Skeletal muscle tissue (tissue), 4 donors: ENCODE results near the gene PAFAH2. TPM values are rescaled to one million over a fixed set of nuclear protein-coding genes. Genes with fewer than 3 reads are reported as not detected.

Experiments used
- H3K27ac ChIP-seq: one replicate; pipeline ENCODE4 v1.7.0; 2013; ENCODE audit warnings: mild to moderate bottlenecking, low read depth, low read length, inconsistent platforms
- H3K27me3 ChIP-seq, 3 donors: one replicate each; pipeline ENCODE4 v1.7.0; 2013; ENCODE audit warnings: low read length in 3 of 3; ENCODE audit not compliant: control insufficient read depth in 3 of 3, insufficient read depth in 3 of 3
- H3K36me3 ChIP-seq, 3 donors: one replicate each; pipeline ENCODE4 v1.7.0; 2013; ENCODE audit warnings: low read length in 3 of 3; ENCODE audit not compliant: control insufficient read depth in 3 of 3, insufficient read depth in 3 of 3
- H3K4me1 ChIP-seq, 3 donors: one replicate each; pipeline ENCODE4 v1.7.0; 2013; ENCODE audit warnings: low read length in 3 of 3, mild to moderate bottlenecking in 3 of 3; ENCODE audit not compliant: control insufficient read depth in 3 of 3, insufficient read depth in 3 of 3
- H3K4me3 ChIP-seq, 3 donors: one replicate each; pipeline ENCODE4 v1.7.0; 2013; ENCODE audit warnings: low read length in 3 of 3
- H3K9ac ChIP-seq, 3 donors: one replicate each; pipeline ENCODE4 v1.7.0; 2013; ENCODE audit warnings: low read length in 3 of 3, mild to moderate bottlenecking in 3 of 3, moderate library complexity in 2 of 3, low read depth in 1 of 3
- H3K9me3 ChIP-seq, 3 donors: one replicate each; pipeline ENCODE4 v1.7.0; 2013; ENCODE audit warnings: low read length in 3 of 3; ENCODE audit not compliant: control insufficient read depth in 3 of 3
- total RNA-seq: library from RNA; depleted of rRNA; stranded (reverse); fragments of >200 nt; gene quantifications from one replicate; pipeline ENCODE4 v1.2.3, GENCODE V29; 2014
- donor health status: Osteomylitis.

Gene PAFAH2
- total RNA-seq, 1 donor from 2014 or later, result 33.9 TPM

DNA sequence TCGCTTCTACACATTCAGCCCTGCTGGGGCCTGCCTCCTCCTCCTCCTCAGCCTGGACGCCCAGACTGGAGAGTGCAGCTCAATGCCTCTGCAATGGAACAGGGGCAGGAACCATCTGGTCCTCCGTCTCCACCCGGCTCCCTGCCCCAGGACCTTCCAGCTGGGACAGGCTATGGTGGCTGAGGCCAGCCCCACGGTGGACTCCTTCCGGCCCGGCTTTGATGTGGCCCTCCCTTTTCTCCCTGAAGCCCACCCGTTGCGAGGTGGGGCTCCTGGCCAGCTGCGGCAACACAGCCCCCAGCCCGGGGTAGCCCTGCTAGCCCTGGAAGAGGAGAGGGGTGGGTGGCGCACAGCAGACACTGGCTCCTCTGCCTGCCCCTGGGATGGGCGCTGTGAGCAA, 25.1 kb upstream of the PAFAH2 start:
- H3K9me3 ChIP-seq, result no peaks in the 10 kb centered on the region
- peaks cover 41 to 59% (median 57%) of the 10 kb centered on the region in 3 donors for H3K4me1 ChIP-seq
- H3K4me3 ChIP-seq, result peak overlapping the region; percentile 56 to 83 (median 58)
- peak overlapping the region; percentile 66 to 86 (median 81) for H3K9ac ChIP-seq
- no peaks in the 10 kb centered on the region for H3K27me3 ChIP-seq
- H3K27ac ChIP-seq, result peak overlapping the region; percentile 83
- H3K36me3 ChIP-seq, result peaks cover 0 to 5% (median 0%) of the 10 kb centered on the region in 3 donors

DNA sequence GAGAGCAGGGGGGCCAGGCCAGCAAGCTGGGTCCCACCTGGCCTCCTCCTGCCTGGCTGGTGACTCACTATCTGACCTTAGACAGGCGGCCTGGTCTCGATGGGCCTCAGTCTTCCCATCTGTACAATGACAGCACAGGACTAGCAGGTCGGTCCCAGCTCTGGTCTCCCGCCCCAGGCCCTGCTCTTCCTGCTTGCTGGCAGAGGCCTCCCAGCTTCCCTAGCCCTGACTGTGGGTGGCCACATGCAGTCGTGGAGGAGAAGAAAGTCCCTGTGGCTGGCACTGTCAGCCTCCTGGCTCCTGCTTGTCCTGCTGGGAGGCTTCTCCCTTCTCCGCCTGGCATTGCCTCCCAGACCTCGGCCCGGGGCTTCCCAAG, 24.5 kb upstream of the PAFAH2 start:
- Histone ChIP-seq H3K4me1 (peaks cover 40 to 60% (median 57%) of the 10 kb centered on the region in 3 donors), H3K27me3 (no peaks in the 10 kb centered on the region), H3K36me3 (peaks cover 0 to 5% (median 0%) of the 10 kb centered on the region in 3 donors), H3K27ac (peak overlapping the region; percentile 83), H3K9me3 (no peaks in the 10 kb centered on the region), H3K4me3 (peak overlapping the region; percentile 38 to 83 (median 69)), H3K9ac (peak overlapping the region; percentile 66 to 86 (median 81))

GRCh38 chr1:26021647-26022403, 24.0 kb upstream of the PAFAH2 start, which contains the start of gene EXTL1:
EXTL1 (plus strand) TSS chr1:26021775; CDS start chr1:26022647, 872 bp downstream.
- Histone ChIP-seq H3K27me3 (no peaks in the 10 kb centered on the region), H3K9me3 (no peaks in the 10 kb centered on the region), H3K27ac (peak within 1 kb of the TSS; percentile 83), H3K9ac (peak within 1 kb of the TSS; percentile 66 to 86 (median 81)), H3K4me3 (peak within 1 kb of the TSS; percentile 68 to 85 (median 69)), H3K4me1 (peaks cover 46 to 66% (median 63%) of the 10 kb centered on the region in 3 donors), H3K36me3 (peaks cover 0 to 3% (median 0%) of the 10 kb centered on the region in 3 donors)

DNA sequence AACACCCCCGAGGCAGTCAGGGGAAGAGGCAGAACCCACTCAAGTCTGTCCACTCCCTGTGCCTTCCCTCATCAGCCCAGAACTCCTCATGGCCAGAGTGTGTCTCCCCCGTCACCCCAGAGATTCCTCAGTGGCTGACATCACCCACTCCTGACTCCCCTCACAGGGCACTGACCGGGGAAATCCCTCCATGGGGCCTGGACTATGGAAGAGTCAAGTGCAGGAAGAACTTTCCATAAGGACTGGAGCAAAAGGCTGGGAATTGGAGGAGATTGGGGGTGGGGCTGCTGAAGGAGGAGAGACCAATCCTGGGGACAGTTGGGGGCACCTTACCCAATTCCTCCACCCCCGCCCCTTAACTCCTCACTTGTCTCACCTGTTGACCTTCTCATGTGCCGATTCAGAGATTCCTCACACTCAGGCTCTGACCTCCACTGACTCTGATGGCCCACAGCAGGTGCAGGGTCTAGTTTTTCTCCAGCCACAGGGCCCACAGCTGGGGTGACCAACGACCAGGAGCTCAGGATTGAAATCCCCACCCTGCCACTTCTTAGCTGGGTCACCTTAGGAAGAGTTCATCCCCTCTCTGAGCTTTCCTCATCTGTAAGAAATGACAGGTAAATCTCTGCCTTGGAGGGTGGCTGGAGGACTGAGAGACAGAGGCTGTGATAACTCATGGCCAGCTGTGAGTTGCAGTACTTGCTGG, 23.2 kb upstream of the PAFAH2 start:
- Histone ChIP-seq H3K4me3 (peak overlapping the region; percentile 68 to 85 (median 69)), H3K4me1 (peaks cover 50 to 73% (median 69%) of the 10 kb centered on the region in 3 donors), H3K36me3 (no peaks in the 10 kb centered on the region), H3K27me3 (no peaks in the 10 kb centered on the region), H3K27ac (peak overlapping the region; percentile 83), H3K9me3 (no peaks in the 10 kb centered on the region), H3K9ac (peak overlapping the region; percentile 66 to 86 (median 81))

DNA sequence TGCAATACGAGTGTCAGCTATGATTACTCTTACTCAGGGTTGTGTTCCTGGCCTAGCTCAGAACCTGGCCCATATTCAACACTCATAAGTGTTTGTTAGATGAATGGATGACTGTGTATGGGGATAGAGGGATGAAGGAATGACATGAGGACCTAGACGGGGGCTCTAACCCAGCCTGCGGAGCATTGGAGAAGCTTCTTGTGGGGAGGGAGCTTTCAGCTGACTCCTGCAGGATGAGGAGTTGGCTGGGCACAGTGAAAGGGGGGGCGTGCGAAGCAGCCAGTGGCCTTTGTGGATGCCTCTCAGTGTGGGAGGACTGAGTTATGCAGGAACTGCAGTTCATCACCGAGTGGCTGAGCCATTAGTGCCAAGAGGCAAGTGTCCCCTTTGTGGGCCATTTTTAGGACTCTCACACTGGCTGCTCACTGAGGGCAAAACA, 22.5 kb upstream of the PAFAH2 start:
- Histone ChIP-seq H3K36me3 (no peaks in the 10 kb centered on the region), H3K4me1 (peaks cover 50 to 73% (median 69%) of the 10 kb centered on the region in 3 donors), H3K9ac (peak overlapping the region; percentile 66 to 86 (median 81)), H3K27me3 (no peaks in the 10 kb centered on the region), H3K27ac (peak overlapping the region; percentile 83), H3K9me3 (no peaks in the 10 kb centered on the region), H3K4me3 (peak overlapping the region; percentile 33 to 85 (median 68))

DNA sequence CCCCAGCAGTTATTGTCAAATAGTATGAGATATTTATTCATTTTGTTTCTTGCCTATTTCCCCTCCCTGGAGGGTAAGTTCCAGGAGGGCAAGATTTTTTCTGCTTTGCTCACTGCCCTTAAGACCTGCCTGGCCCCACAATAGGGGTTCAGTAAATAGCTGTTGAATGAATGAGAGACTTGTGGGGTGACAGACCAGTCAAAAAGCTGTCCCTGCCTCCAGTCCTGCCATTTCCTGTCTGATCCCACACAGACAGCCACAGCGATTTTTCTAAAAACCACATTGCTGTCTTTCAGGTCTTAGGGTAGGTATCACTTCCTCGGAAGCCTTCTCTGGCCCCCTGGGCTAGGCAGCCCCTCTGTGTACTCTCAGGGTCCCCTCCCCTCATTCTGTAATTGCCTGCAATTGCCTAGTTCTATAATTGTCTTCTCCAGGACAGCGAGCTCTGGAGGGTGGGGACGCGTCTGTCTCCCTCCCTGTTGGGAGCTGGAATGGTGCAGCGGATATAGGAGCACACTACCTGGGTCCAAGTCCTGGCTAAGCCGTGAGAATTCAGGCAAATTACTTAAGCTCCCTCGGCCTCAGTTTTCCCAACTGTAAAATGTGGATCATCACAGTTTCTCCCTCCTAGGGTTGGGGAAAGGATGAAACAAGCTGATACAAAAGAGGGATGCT, 21.9 kb upstream of the PAFAH2 start:
- Histone ChIP-seq H3K27me3 (no peaks in the 10 kb centered on the region), H3K9me3 (no peaks in the 10 kb centered on the region), H3K4me3 (peak overlapping the region in 2 of 3 donors; percentile 3 to 85), H3K27ac (peak overlapping the region; percentile 83), H3K9ac (peak overlapping the region; percentile 57 to 81 (median 66)), H3K4me1 (peaks cover 50 to 69% (median 69%) of the 10 kb centered on the region in 3 donors), H3K36me3 (no peaks in the 10 kb centered on the region)

DNA sequence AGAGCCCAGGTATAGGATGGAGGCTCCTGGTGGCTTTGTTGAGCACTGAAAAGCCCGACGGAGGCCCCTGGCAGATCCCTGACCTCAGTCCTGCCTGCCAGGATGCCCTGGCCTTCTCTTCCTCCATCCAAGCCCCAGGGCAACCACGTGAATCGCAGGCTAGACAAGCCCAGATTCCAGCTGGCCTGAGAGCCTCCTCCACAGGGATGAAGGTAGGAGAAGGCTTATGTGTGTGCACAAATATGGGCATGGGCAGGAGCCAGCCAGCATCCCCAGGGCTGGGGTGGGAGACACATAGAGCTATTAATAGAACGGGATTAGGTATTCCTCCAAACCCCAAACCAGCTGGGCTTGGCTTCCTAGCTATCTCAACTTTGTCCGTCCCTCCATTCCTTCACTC, 19.7 kb upstream of the PAFAH2 start:
- peak overlapping the region in 1 of 3 donors; percentile 60 for H3K9ac ChIP-seq
- peak overlapping the region; percentile 29 for H3K27ac ChIP-seq

DNA sequence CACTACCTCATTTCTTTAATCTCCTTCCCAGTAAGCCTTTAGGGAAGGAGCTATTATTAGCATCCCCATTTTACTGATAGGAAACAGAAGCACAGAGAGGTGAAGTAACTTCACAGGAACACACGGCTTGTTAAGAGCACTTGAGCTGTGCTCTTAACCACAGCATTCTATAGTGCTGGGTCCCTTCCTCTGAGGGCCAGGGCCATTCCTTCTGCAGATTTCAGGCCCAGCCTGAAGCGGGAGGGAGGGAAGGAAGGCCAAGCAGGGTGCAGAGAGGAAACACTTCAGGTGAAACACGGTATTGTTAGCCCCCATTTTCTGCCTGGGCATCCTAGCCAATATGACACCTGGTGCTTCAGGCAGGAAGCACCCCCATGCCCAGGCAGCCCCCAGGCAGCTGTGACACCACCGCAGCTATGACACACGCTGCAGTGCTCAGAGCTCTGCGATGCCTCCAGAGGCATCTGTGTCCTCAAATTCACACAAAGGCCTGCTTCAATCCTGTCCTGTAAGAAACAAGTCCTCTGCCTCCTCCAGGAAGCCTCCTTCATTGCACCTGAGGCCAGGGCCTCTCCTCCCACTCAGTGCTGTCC, 19.2 kb upstream of the PAFAH2 start:
- Histone ChIP-seq H3K9ac (peak overlapping the region in 2 of 3 donors; percentile 20 to 60), H3K4me1 (peaks cover 37 to 54% (median 46%) of the 10 kb centered on the region in 3 donors), H3K4me3 (peak overlapping the region in 2 of 3 donors; percentile 27 to 29), H3K27me3 (no peaks in the 10 kb centered on the region), H3K9me3 (no peaks in the 10 kb centered on the region), H3K36me3 (no peaks in the 10 kb centered on the region), H3K27ac (peak overlapping the region; percentile 29)

More for the DNA sequence above, 19.7 kb upstream of the PAFAH2 start:
- Histone ChIP-seq H3K27me3 (no peaks in the 10 kb centered on the region), H3K9me3 (no peaks in the 10 kb centered on the region), H3K4me1 (peaks cover 43 to 59% (median 52%) of the 10 kb centered on the region in 3 donors), H3K4me3 (peak overlapping the region in 1 of 3 donors; percentile 27), H3K36me3 (no peaks in the 10 kb centered on the region)

DNA sequence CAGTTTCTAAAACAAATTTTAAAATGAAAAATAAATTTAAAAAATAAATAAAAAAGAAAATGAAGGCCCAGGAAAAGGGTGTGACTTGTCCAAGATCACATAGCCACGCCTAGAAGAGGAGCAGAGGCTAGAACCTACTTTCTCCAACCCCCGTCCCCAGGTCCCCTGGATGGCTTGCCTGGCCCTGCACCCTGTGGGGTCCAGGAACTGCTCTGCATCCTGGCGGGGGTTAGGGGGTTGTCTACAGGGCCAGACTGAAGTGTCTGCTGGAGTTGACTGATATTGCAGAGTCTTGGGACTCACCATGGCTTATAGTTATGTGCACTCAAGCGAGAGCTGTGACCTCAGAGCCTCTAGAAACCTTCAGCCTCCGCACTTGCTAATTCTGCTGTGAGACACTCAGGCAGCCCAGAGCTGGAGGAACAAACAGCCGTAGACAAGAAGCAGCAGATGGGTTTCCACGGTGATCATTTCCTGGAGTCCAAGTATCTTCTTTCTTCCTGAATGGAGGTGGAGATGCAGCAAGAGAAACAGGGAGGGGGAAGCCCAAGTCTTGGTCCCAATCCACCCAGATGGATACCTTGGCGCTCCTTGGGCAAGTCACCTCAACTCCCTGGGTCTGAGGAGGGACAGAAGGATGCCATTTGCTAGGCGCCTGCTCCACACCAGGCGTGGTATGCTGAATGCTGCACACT, 18.5 kb upstream of the PAFAH2 start:
- H3K27ac ChIP-seq, result no peak overlapping the region
- H3K36me3 ChIP-seq, result no peaks in the 10 kb centered on the region
- H3K4me1 ChIP-seq, result peaks cover 32 to 48% (median 40%) of the 10 kb centered on the region in 3 donors
- no peaks in the 10 kb centered on the region for H3K27me3 ChIP-seq
- H3K9me3 ChIP-seq, result no peaks in the 10 kb centered on the region
- H3K4me3 ChIP-seq, result no peak overlapping the region
- H3K9ac ChIP-seq, result peak overlapping the region in 1 of 3 donors; percentile 60
